H9 (cell line): ENCODE results near the gene OR2S2. TPM values are rescaled to one million over a fixed set of nuclear protein-coding genes. Genes with fewer than 3 reads are reported as not detected.

ENCODE experiments used
- DNase-seq: peaks from one replicate; pipeline ENCODE4 v3.0.0-alpha.2; 2017
- H2AFZ ChIP-seq: one replicate; pipeline ENCODE4 v1.6.1; 2013; ENCODE audit warnings: mild to moderate bottlenecking, low read length, control low read depth, moderate library complexity
- H2AK5ac ChIP-seq: 2 replicates; pipeline ENCODE4 v1.6.1; 2013; ENCODE audit warnings: low read length, control low read depth, mixed read lengths; ENCODE audit not compliant: insufficient read length
- H2BK120ac ChIP-seq: one replicate; pipeline ENCODE4 v1.6.1; 2013; ENCODE audit warnings: low read depth, mild to moderate bottlenecking, low read length, control low read depth, inconsistent platforms; ENCODE audit not compliant: poor library complexity, severe bottlenecking
- H2BK12ac ChIP-seq: 2 replicates; pipeline ENCODE4 v1.6.1; 2013; ENCODE audit warnings: low read length, control low read depth, mixed read lengths, low read depth; ENCODE audit not compliant: insufficient read length
- H2BK15ac ChIP-seq: 2 replicates; pipeline ENCODE4 v1.6.1; 2013; ENCODE audit warnings: low read depth, low read length, control low read depth
- H2BK20ac ChIP-seq: one replicate; pipeline ENCODE4 v1.6.1; 2013; ENCODE audit warnings: low read depth, mild to moderate bottlenecking, low read length, control low read depth, inconsistent platforms; ENCODE audit not compliant: poor library complexity, severe bottlenecking
- H2BK5ac ChIP-seq: 2 replicates; pipeline ENCODE4 v1.6.1; 2013; ENCODE audit warnings: low read length, control low read depth, mixed read lengths; ENCODE audit not compliant: insufficient read length
- H3K14ac ChIP-seq: 2 replicates; pipeline ENCODE4 v1.6.1; 2013; ENCODE audit warnings: low read length, control low read depth; ENCODE audit not compliant: insufficient read depth
- H3K18ac ChIP-seq: 2 replicates; pipeline ENCODE4 v1.6.1; 2013; ENCODE audit warnings: low read depth, mild to moderate bottlenecking, mixed read lengths, low read length, control low read depth; ENCODE audit not compliant: insufficient read length
- H3K23ac ChIP-seq: 2 replicates; pipeline ENCODE4 v1.6.1; 2013; ENCODE audit warnings: low read length, control low read depth, mixed read lengths, low read depth; ENCODE audit not compliant: insufficient read length
- H3K23me2 ChIP-seq: 2 replicates; pipeline ENCODE4 v1.6.1; 2013; ENCODE audit warnings: low read depth, mild to moderate bottlenecking, mixed read lengths, low read length, control low read depth; ENCODE audit not compliant: insufficient read length, poor library complexity, severe bottlenecking
- H3K27ac ChIP-seq: 2 replicates; pipeline ENCODE4 v1.5.1; 2013; ENCODE audit warnings: low read length, control low read depth, mixed read lengths, low read depth; ENCODE audit not compliant: insufficient read length
- H3K27me3 ChIP-seq: 2 replicates; pipeline ENCODE4 v1.6.1; 2013; ENCODE audit warnings: low read length, control low read depth, inconsistent platforms; ENCODE audit not compliant: insufficient read depth
- H3K4ac ChIP-seq: 2 replicates; pipeline ENCODE4 v1.6.1; 2013; ENCODE audit warnings: low read depth, mild to moderate bottlenecking, control low read depth, inconsistent platforms, low read length, moderate library complexity
- H3K4me1 ChIP-seq: 2 replicates; pipeline ENCODE4 v1.6.1; 2013; ENCODE audit warnings: low read length, control low read depth, inconsistent platforms; ENCODE audit not compliant: insufficient read depth
- H3K4me2 ChIP-seq: 2 replicates; pipeline ENCODE4 v1.6.1; 2013; ENCODE audit warnings: low read length, control low read depth, mixed read lengths; ENCODE audit not compliant: insufficient read length, insufficient read depth
- H3K56ac ChIP-seq: 2 replicates; pipeline ENCODE4 v1.6.1; 2013; ENCODE audit warnings: low read depth, mild to moderate bottlenecking, mixed read lengths, low read length, control low read depth; ENCODE audit not compliant: insufficient read length
- H3K79me1 ChIP-seq: 2 replicates; pipeline ENCODE4 v1.6.1; 2013; ENCODE audit warnings: low read depth, mild to moderate bottlenecking, moderate library complexity, low read length, control low read depth, inconsistent platforms; ENCODE audit not compliant: insufficient read depth, poor library complexity, severe bottlenecking
- H3K79me2 ChIP-seq: 2 replicates; pipeline ENCODE4 v1.6.1; 2013; ENCODE audit warnings: low read length, control low read depth, inconsistent platforms; ENCODE audit not compliant: insufficient read depth
- H3K9ac ChIP-seq: 2 replicates; pipeline ENCODE4 v1.6.1; 2013; ENCODE audit warnings: low read length, control low read depth, mixed read lengths; ENCODE audit not compliant: insufficient read length; ENCODE audit errors: extremely low read depth
- H3K9me3 ChIP-seq: one replicate; pipeline ENCODE4 v1.6.1; 2013; ENCODE audit warnings: low read depth, low read length, inconsistent platforms; ENCODE audit not compliant: control insufficient read depth
- H3T11ph ChIP-seq: one replicate; pipeline ENCODE4 v1.6.1; 2013; ENCODE audit warnings: mild to moderate bottlenecking, low read length, control low read depth, inconsistent platforms
- H4K20me1 ChIP-seq: one replicate; pipeline ENCODE4 v1.6.1; 2013; ENCODE audit not compliant: control insufficient read depth, insufficient read length, insufficient read depth
- H4K5ac ChIP-seq: 2 replicates; pipeline ENCODE4 v1.6.1; 2013; ENCODE audit warnings: low read depth, mild to moderate bottlenecking, mixed read lengths, low read length, control low read depth; ENCODE audit not compliant: insufficient read length
- H4K8ac ChIP-seq: replicated peaks from 2 replicates; pipeline ENCODE4 v1.6.1; 2013; ENCODE audit warnings: low read length, control low read depth, mixed read lengths, low read depth; ENCODE audit not compliant: insufficient read length
- H4K91ac ChIP-seq: 2 replicates; pipeline ENCODE4 v1.6.1; 2013; ENCODE audit warnings: low read depth, mild to moderate bottlenecking, moderate library complexity, mixed read lengths, low read length, control low read depth; ENCODE audit not compliant: insufficient read length
- H3K27ac Mint-ChIP-seq, 3 experiments: 2 replicates in 2 of 3; 3 replicates in 1 of 3; pipeline ENCODE4 v1.8.0; 2020 to 2021; ENCODE audit warnings: mixed read lengths in 3 of 3, mild to moderate bottlenecking in 1 of 3, moderate library complexity in 1 of 3
- H3K27me3 Mint-ChIP-seq: 2 replicates; pipeline ENCODE4 v1.8.0; 2021; ENCODE audit warnings: low read depth, mild to moderate bottlenecking, moderate library complexity, mixed read lengths
- H3K36me3 Mint-ChIP-seq, 3 experiments: 2 replicates in 2 of 3; 3 replicates in 1 of 3; pipeline ENCODE4 v1.8.0; 2020 to 2021; ENCODE audit warnings: low read depth in 3 of 3, mixed read lengths in 3 of 3; ENCODE audit not compliant: insufficient read depth in 1 of 3
- H3K4me1 Mint-ChIP-seq, 2 experiments: 2 replicates each; pipeline ENCODE4 v1.8.0; 2020; ENCODE audit warnings: mixed read lengths in 2 of 2
- H3K4me3 Mint-ChIP-seq, 2 experiments: 2 replicates in 1 of 2; 3 replicates in 1 of 2; pipeline ENCODE4 v1.8.0; 2020 to 2021; ENCODE audit warnings: mild to moderate bottlenecking in 2 of 2, mixed read lengths in 2 of 2, moderate library complexity in 1 of 2
- H3K9me3 Mint-ChIP-seq, 2 experiments: 2 replicates in 1 of 2; 3 replicates in 1 of 2; pipeline ENCODE4 v1.8.0; 2020; ENCODE audit warnings: mild to moderate bottlenecking in 2 of 2, mixed read lengths in 2 of 2, moderate library complexity in 1 of 2
- CTCF ChIP-seq: fragments of 200-600 bp; sonication (generic); conservative IDR thresholded peaks from 3 replicates; pipeline ENCODE4 v1.8.0; 2021; ENCODE audit warnings: antibody characterized with exemption, mild to moderate bottlenecking
- WGBS: extraction: QIAGEN DNeasy Blood & Tissue Kit; methylation state at CpG from one replicate; pipeline ENCODE4 v1.1.7; 2013; ENCODE audit warnings: missing lambda C conversion rate, low lambda C conversion rate, mixed read lengths; ENCODE audit not compliant: insufficient read length; ENCODE audit errors: extremely low coverage; 5-methylcytosine and 5-hydroxymethylcytosine counted together
- total RNA-seq: library from RNA; stranded (reverse); gene quantifications from 2 replicates; pipeline ENCODE4 v1.2.1, GENCODE V29; 2021

OR2S2 gene
- total RNA-seq, 1 experiment from 2014 or later, result not detected

- Histone ChIP-seq H3K4me1 (no peaks in the 10 kb centered on the region; the same call in 1 of the 2 replicates), H3K79me1 (no peaks in the 10 kb centered on the region), H3K14ac (no peak overlapping the region), H3T11ph (no peak overlapping the region), H4K91ac (no peak overlapping the region), H3K27me3 (no peaks in the 10 kb centered on the region; the same call in 1 of the 2 replicates), H3K79me2 (no peaks in the 10 kb centered on the region), H3K4ac (no peak overlapping the region), H3K9ac (no peak overlapping the region), H2BK12ac (no peak overlapping the region), H3K18ac (no peak overlapping the region), H2BK5ac (no peak overlapping the region), H3K9me3 (no peaks in the 10 kb centered on the region), H2AK5ac (no peak overlapping the region), H3K4me2 (no peak overlapping the region), H4K8ac (no peak overlapping the region), H3K23me2 (no peaks in the 10 kb centered on the region), H2BK120ac (no peak overlapping the region), H3K56ac (no peak overlapping the region), H3K23ac (no peak overlapping the region), H4K5ac (no peak overlapping the region), H4K20me1 (no peaks in the 10 kb centered on the region), H2AFZ (no peak overlapping the region), H3K27ac (no peak overlapping the region), H2BK20ac (no peak overlapping the region), H2BK15ac (no peak overlapping the region)
- H3K27ac Mint-ChIP-seq, result no peak overlapping the region
- no peak for TF ChIP-seq CTCF
- WGBS, result no CpG with 5 or more reads among the region's 6 CpGs
- no peak for DNase-seq
- no peak overlapping the region for H3K4me3 Mint-ChIP-seq
- no peaks in the 10 kb centered on the region; a peak in 1 of 5 replicates for H3K9me3 Mint-ChIP-seq
- H3K27me3 Mint-ChIP-seq, result peaks cover 36% of the 10 kb centered on the region
- peaks cover 0 to 7% of the 10 kb centered on the region in 2 experiments; a peak in 2 of 4 replicates for H3K4me1 Mint-ChIP-seq
- H3K36me3 Mint-ChIP-seq, result no peaks in the 10 kb centered on the region
Observed at GRCh38 chr9:35952526-35953191, 5.3 kb downstream of the OR2S2 start.
